OCI-LY3 (cell line): ENCODE data around the gene PRKCQ.

Experiments
- H2AFZ ChIP-seq: fragments of 200-600, 300-600 bp; shearing (Covaris generic); 2 replicates; pipeline ENCODE4 v1.6.0; 2014; ENCODE audit warnings: antibody characterized with exemption, low read depth, low read length
- H3K27ac ChIP-seq: fragments of 200-600, 300-600 bp; sonication (generic); 2 replicates; pipeline ENCODE4 v1.5.1; 2014; ENCODE audit warnings: mild to moderate bottlenecking, low read length, moderate library complexity, mixed read lengths
- H3K27me3 ChIP-seq: fragments of 200-600, 300-600 bp; sonication (generic); 2 replicates; pipeline ENCODE4 v1.6.1; 2014; ENCODE audit warnings: low read depth, low read length, mixed read lengths
- H3K36me3 ChIP-seq: fragments of 200-600, 300-600 bp; sonication (generic); replicated peaks from 2 replicates; pipeline ENCODE3; 2014; ENCODE audit warnings: low read depth, low read length, mixed read lengths
- H3K4me1 ChIP-seq: fragments of 300-600, 200-600 bp; sonication (generic); 2 replicates; pipeline ENCODE4 v1.6.1; 2014; ENCODE audit warnings: low read length, mixed read lengths
- H3K4me2 ChIP-seq: fragments of 200-600, 300-600 bp; sonication (generic); 2 replicates; pipeline ENCODE4 v1.6.1; 2014; ENCODE audit warnings: low read length, mixed read lengths
- H3K4me3 ChIP-seq: fragments of 300-600, 200-600 bp; sonication (generic); 2 replicates; pipeline ENCODE4 v1.5.1; 2014; ENCODE audit warnings: antibody characterized with exemption, mild to moderate bottlenecking, low read length, moderate library complexity
- H3K79me2 ChIP-seq: fragments of 300-600, 200-600 bp; shearing (Covaris generic); 2 replicates; pipeline ENCODE4 v1.6.1; 2014; ENCODE audit warnings: mild to moderate bottlenecking, low read length, mixed read lengths
- H3K9ac ChIP-seq: fragments of 300-600, 200-600 bp; shearing (Covaris generic); 2 replicates; pipeline ENCODE4 v1.6.0; 2014; ENCODE audit warnings: mild to moderate bottlenecking, low read length, moderate library complexity
- H3K9me3 ChIP-seq: fragments of 200-600, 300-600 bp; shearing (Covaris generic); 2 replicates; pipeline ENCODE4 v1.6.1; 2014; ENCODE audit warnings: low read length, mixed read lengths; ENCODE audit not compliant: insufficient read depth
- H4K20me1 ChIP-seq: fragments of 200-600, 300-600 bp; sonication (generic); 2 replicates; pipeline ENCODE4 v1.6.1; 2016; ENCODE audit warnings: low read length, mixed read lengths; ENCODE audit not compliant: insufficient read depth
- EZH2phosphoT487 ChIP-seq: fragments of 200-600 bp; shearing (Covaris generic); IDR thresholded peaks from 2 replicates; pipeline ENCODE4 v1.6.1; 2018; ENCODE audit warnings: antibody characterized with exemption, mixed run types, low read depth
- TF ChIP-seq, protein P1 (sequence below): fragments of 200-600, 300-600 bp; sonication (generic); IDR thresholded peaks from 2 replicates; pipeline ENCODE4 v1.5.1; 2014; ENCODE audit warnings: antibody characterized with exemption, low read length, low read depth

The PRKCQ gene

DNA sequence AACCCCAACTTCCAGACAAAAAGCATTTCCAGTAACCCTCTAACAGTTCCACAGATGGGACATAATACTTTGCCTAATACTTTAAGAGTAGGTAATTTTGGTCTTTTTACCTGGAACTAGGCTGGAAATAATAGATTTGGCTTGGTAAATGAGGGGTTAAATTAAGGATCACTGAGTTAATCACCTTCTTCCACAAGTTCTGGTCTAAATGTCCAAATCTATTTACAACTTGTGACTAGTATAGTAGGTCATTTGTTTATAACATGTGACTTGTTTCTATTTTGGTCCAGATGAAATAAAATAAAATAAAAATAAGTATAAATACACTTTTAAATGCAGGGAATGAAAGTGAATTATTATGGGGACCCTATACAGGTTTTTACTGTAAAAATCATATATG, 80.1 kb downstream of the PRKCQ start:
- H3K9ac ChIP-seq, result no peak overlapping the region
- H3K4me2 ChIP-seq, result no peak overlapping the region
- no peaks in the 10 kb centered on the region for H3K4me1 ChIP-seq
- H3K36me3 ChIP-seq, result no peaks in the 10 kb centered on the region
- H2AFZ ChIP-seq, result no peak overlapping the region
- H3K27ac ChIP-seq, result no peak overlapping the region
- TF ChIP-seq, protein P1, sequence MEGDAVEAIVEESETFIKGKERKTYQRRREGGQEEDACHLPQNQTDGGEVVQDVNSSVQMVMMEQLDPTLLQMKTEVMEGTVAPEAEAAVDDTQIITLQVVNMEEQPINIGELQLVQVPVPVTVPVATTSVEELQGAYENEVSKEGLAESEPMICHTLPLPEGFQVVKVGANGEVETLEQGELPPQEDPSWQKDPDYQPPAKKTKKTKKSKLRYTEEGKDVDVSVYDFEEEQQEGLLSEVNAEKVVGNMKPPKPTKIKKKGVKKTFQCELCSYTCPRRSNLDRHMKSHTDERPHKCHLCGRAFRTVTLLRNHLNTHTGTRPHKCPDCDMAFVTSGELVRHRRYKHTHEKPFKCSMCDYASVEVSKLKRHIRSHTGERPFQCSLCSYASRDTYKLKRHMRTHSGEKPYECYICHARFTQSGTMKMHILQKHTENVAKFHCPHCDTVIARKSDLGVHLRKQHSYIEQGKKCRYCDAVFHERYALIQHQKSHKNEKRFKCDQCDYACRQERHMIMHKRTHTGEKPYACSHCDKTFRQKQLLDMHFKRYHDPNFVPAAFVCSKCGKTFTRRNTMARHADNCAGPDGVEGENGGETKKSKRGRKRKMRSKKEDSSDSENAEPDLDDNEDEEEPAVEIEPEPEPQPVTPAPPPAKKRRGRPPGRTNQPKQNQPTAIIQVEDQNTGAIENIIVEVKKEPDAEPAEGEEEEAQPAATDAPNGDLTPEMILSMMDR, result no peak
- TF ChIP-seq EZH2phosphoT487, result no peak
- H4K20me1 ChIP-seq, result no peaks in the 10 kb centered on the region
- H3K9me3 ChIP-seq, result no peaks in the 10 kb centered on the region
- no peaks in the 10 kb centered on the region for H3K79me2 ChIP-seq
- H3K4me3 ChIP-seq, result no peak overlapping the region
- H3K27me3 ChIP-seq, result peaks cover 40% of the 10 kb centered on the region

DNA sequence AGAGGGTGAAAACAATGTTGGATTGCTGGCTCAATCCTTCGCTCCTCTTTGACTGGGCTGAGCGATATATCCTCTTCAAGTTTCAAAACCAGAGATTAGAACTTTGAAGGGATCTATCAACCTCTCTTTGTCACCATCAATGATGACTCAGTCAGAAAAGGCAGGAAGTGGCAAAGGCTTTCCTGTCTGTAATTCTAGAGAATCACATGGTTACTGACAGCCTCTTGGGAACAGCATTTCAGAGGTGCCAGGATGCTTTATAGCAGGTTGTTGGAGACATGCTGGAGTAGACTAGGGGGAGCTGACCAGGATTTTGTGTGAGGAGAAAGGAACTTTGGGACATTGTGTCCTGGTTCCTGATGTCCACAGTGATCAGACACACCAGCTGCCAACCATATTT, 81.3 kb downstream of the PRKCQ start:
- Histone ChIP-seq H3K4me2 (no peak overlapping the region), H4K20me1 (no peaks in the 10 kb centered on the region), H3K9me3 (no peaks in the 10 kb centered on the region), H3K36me3 (no peaks in the 10 kb centered on the region), H3K4me1 (no peaks in the 10 kb centered on the region), H3K27ac (no peak overlapping the region), H3K27me3 (peaks cover 35% of the 10 kb centered on the region), H2AFZ (no peak overlapping the region), H3K4me3 (no peak overlapping the region), H3K9ac (no peak overlapping the region), H3K79me2 (no peaks in the 10 kb centered on the region)
- TF ChIP-seq EZH2phosphoT487, result no peak
- TF ChIP-seq, protein P1, result no peak

DNA sequence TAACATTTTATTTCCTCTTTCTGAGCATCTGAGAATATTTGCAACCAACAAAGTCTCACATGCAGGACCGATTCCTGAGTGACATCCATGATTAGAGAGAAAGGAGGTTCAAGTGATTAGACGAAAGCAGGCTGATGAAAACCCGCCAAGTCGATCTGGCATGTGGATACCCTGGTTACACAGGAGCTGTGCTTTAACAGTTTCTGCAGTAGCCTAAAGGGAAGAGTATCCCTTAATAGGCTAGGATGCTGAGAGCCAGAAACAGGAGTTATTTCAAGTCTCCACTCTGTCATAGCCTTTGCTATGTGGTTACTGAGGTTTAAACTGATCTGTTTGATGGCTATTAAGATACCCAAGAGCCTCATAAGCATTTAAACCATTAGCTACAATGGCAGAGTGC, 82.5 kb downstream of the PRKCQ start:
- H2AFZ ChIP-seq, result no peak overlapping the region
- TF ChIP-seq, protein P1, result no peak
- TF ChIP-seq EZH2phosphoT487, result no peak
- H3K9ac ChIP-seq, result no peak overlapping the region
- H4K20me1 ChIP-seq, result no peaks in the 10 kb centered on the region
- H3K36me3 ChIP-seq, result no peaks in the 10 kb centered on the region
- H3K9me3 ChIP-seq, result no peaks in the 10 kb centered on the region
- no peak overlapping the region for H3K4me3 ChIP-seq
- no peak overlapping the region for H3K27ac ChIP-seq
- H3K4me2 ChIP-seq, result no peak overlapping the region
- H3K27me3 ChIP-seq, result peaks cover 29% of the 10 kb centered on the region
- H3K4me1 ChIP-seq, result no peaks in the 10 kb centered on the region
- H3K79me2 ChIP-seq, result no peaks in the 10 kb centered on the region

DNA sequence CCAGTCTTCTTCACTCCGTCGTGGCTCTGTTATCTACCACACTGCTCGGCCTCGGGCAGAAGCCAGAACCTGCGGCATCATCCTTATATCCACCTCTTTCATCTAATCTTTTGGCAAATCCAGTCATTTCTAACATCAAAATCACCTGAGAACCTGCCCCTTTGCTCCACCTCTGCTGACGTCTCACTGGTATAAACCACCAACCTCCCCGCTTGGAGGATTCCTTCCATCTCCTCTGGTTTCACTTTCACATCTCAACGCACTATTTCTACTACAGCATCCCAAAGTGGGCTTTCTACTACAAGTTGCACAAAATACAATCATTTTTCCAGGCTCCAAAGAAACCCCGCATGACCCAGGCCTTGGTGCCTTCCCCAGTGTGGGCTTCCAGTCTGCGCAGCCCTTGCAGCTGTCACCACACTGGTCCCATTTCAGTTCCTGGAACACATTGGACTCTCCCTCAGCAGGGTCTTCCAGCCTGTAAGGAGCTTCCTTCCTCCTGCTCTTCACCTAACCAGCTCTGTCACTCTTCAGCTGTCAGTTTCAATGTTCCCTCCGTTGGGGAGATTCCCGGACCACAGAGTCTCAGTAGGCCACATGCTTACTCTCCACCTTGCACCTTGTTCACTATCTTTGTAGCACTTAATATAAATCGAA, 85.0 kb downstream of the PRKCQ start:
- no peak for TF ChIP-seq EZH2phosphoT487
- TF ChIP-seq, protein P1, result no peak
- H3K27me3 ChIP-seq, result peaks cover 37% of the 10 kb centered on the region
- H3K36me3 ChIP-seq, result no peaks in the 10 kb centered on the region
- H3K4me1 ChIP-seq, result no peaks in the 10 kb centered on the region
- H2AFZ ChIP-seq, result no peak overlapping the region
- H3K79me2 ChIP-seq, result no peaks in the 10 kb centered on the region
- no peaks in the 10 kb centered on the region for H4K20me1 ChIP-seq
- H3K27ac ChIP-seq, result no peak overlapping the region
- H3K4me3 ChIP-seq, result no peak overlapping the region
- H3K9me3 ChIP-seq, result no peaks in the 10 kb centered on the region
- no peak overlapping the region for H3K9ac ChIP-seq
- H3K4me2 ChIP-seq, result no peak overlapping the region
